Stimulated activated naive CD8-positive, alpha-beta T cell treated with anti-CD3 and anti-CD28 coated beads, Interleukin-15, Interleukin-2, amounts not matched to agents 100 U/mL and 50 U/mL, for 24 hours (primary cell): Measurements from ENCODE around the gene NTS.

ENCODE experiments used
- ATAC-seq: fragments of 150-1000 bp; cut with Tn5 transposase; one replicate; pipeline ENCODE4 v1.10.0; 2021
- DNase-seq: peaks from one replicate; pipeline ENCODE4 v3.0.0; 2021

Gene NTS

GRCh38 chr12:85874031-85874461 lies at the start of gene NTS:
Gene NTS, plus strand, starts transcription at chr12:85874295. Its CDS starts 109 bp downstream, at chr12:85874404.
- ATAC-seq (no peak), DNase-seq (no peak)

- ATAC-seq = no peak
- DNase-seq = no peak
Measured at GRCh38 chr12:85825746-85826145, 48.3 kb upstream of the NTS start.

- ATAC-seq = no peak
Measured at GRCh38 chr12:85828576-85828975, 45.5 kb upstream of the NTS start.

GRCh38 chr12:85829391-85829790 lies 44.7 kb upstream of the NTS start:
- DNase-seq (no peak), ATAC-seq (no peak)

More at GRCh38 chr12:85828576-85828975, 45.5 kb upstream of the NTS start:
- DNase-seq = no peak

- DNase-seq (no peak), ATAC-seq (no peak)
Measured at GRCh38 chr12:85831327-85831990, 42.6 kb upstream of the NTS start.

GRCh38 chr12:85833579-85833978 lies 40.5 kb upstream of the NTS start:
- DNase-seq = no peak
- ATAC-seq = no peak

- DNase-seq (no peak), ATAC-seq (no peak)
Measured at GRCh38 chr12:85834378-85834777, 39.7 kb upstream of the NTS start.

GRCh38 chr12:85835426-85836196 lies 38.5 kb upstream of the NTS start:
- DNase-seq (no peak), ATAC-seq (no peak)

GRCh38 chr12:85836197-85837090 lies 37.7 kb upstream of the NTS start, which contains the start of gene RASSF9:
Gene RASSF9, minus strand, starts transcription at chr12:85836409. Its CDS starts 208 bp downstream, at chr12:85836201.
- ATAC-seq (no peak), DNase-seq (no peak)

GRCh38 chr12:85843606-85844310 lies 30.3 kb upstream of the NTS start:
- DNase-seq (no peak), ATAC-seq (no peak)

- no peak for DNase-seq
- no peak for ATAC-seq
Measured at GRCh38 chr12:85849344-85849743, 24.8 kb upstream of the NTS start.

GRCh38 chr12:85855305-85855704 lies 18.8 kb upstream of the NTS start:
- no peak for ATAC-seq
- DNase-seq = no peak

- DNase-seq (no peak), ATAC-seq (no peak)
Measured at GRCh38 chr12:85856966-85857365, 17.1 kb upstream of the NTS start.

GRCh38 chr12:85865890-85866289 lies 8.2 kb upstream of the NTS start:
- no peak for DNase-seq
- ATAC-seq = no peak

- ATAC-seq (no peak), DNase-seq (no peak)
Measured at GRCh38 chr12:85866986-85867776, 6.9 kb upstream of the NTS start.

GRCh38 chr12:85872497-85873091 lies 1.5 kb upstream of the NTS start:
- peak; percentile 52 for ATAC-seq
- no peak for DNase-seq

GRCh38 chr12:85877459-85877858 lies 3.4 kb downstream of the NTS start:
- DNase-seq = no peak
- no peak for ATAC-seq

GRCh38 chr12:85883763-85884162 lies 9.7 kb downstream of the NTS start:
- DNase-seq = no peak
- ATAC-seq = no peak

GRCh38 chr12:85894653-85895052 lies 20.6 kb downstream of the NTS start:
- DNase-seq (no peak), ATAC-seq (no peak)

GRCh38 chr12:85920324-85920947 lies 46.3 kb downstream of the NTS start:
- ATAC-seq = no peak

More at GRCh38 chr12:85920324-85920947, 46.3 kb downstream of the NTS start:
- DNase-seq = no peak
